ENCODE results near the gene ROR1. TPM values are rescaled to one million over a fixed set of nuclear protein-coding genes. Genes with fewer than 3 reads are reported as not detected.

ROR1 gene
- total and polyA plus RNA-seq, 10 of the 15 experiments (the other 5 are each of a cell fraction or from before 2014, with no cell fraction given) = 0.02 to 0.08 (median 0.05) TPM; not detected in 6

- TF ChIP-seq HDGF (IDR thresholded peaks at IDR 0.05) = no peak
- TF ChIP-seq CBX3 (IDR thresholded peaks at IDR 0.05; ENCODE audit: borderline replicate concordance, low read depth) = no peak
Measured at GRCh38 chr1:64116537-64116936, 342.7 kb downstream of the ROR1 start (continued).

DNA sequence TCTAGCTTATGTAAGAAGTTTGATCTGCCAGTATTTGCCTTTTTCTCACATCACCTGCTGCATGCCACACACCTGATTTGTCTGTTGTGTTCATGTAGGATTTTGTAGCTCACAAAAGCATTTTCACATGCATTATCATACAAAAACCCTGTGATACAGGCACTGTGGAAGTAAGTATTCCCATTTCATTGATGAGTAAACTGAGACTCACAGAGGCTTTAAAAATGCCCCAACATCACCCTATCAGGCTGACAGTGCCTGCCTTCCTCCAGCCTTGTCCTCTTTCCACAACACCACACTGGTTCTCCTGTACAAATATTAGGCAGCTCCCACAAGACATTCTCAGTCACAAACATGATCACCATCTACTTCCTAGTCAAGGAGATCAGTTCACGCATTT lies 343.7 kb downstream of the ROR1 start:
- Histone ChIP-seq H3K4me2 (ENCODE audit: control insufficient read depth, insufficient read depth) (no peak overlapping the region), H4K20me1 (ENCODE audit: control insufficient read depth, insufficient read depth) (no peaks in the 10 kb centered on the region), H3K36me3 (ENCODE audit: control insufficient read depth in 2 of 2, insufficient read depth in 2 of 2, low read length in 1 of 2) (no peaks in the 10 kb centered on the region), H2AFZ (ENCODE audit: control insufficient read depth, low read depth, low read length) (no peak overlapping the region), H3K27ac (ENCODE audit: control insufficient read depth, insufficient read depth) (no peak overlapping the region), H3K27me3 (replicated peaks in 1 of 2; ENCODE audit: control insufficient read depth in 2 of 2, insufficient read depth in 2 of 2, low read length in 1 of 2) (no peaks in the 10 kb centered on the region; a peak in 1 of 4 replicates), H3K9me3 (replicated peaks; ENCODE audit: control insufficient read depth, insufficient read depth, low read length) (no peaks in the 10 kb centered on the region), H3K4me1 (ENCODE audit: control insufficient read depth, insufficient read depth, low read length) (no peaks in the 10 kb centered on the region), H3K9ac (ENCODE audit: control insufficient read depth, insufficient read depth, low read length) (no peak overlapping the region), H3K79me2 (ENCODE audit: control insufficient read depth, insufficient read depth, low read length) (no peaks in the 10 kb centered on the region), H3K4me3 (no peak overlapping the region)
- CTCF ChIA-PET = interaction anchor here (1.3 kb wide), 1 partner anchor 126 kb away, joined by 3 read pairs; no protein-coding TSS in a partner anchor
- POLR2A ChIA-PET = no interaction called here
- 10% methylated on average over 1 of the region's 1 CpG for WGBS (ENCODE audit: insufficient coverage, insufficient replicate concordance, low lambda C conversion rate, missing lambda C conversion rate)
- RAD21 ChIA-PET (ENCODE audit: unreplicated experiment) = no interaction called here
- no peak for ATAC-seq
- BruUV-seq (replicated peaks) = no TSS peak
- in situ Hi-C loops (cut with MboI) = no loop called here
- no peak for FAIRE-seq
- DNase-seq (ENCODE audit: low read depth, low spot score) = no peak
- intact Hi-C loops (cut with micrococcal nuclease; ENCODE audit: unreplicated experiment) = no loop called here
- SMC1A ChIA-PET (ENCODE audit: uncharacterized antibody, unreplicated experiment) = interaction anchor here (1.1 kb wide), 1 partner anchor 17 kb away, joined by 3 read pairs; no protein-coding TSS in a partner anchor
- TF ChIP-seq HSF1 (IDR thresholded peaks at IDR 0.05; ENCODE audit: low read depth, low read length) (no peak), PAX8 (IDR thresholded peaks at IDR 0.05) (no peak)
- TF ChIP-seq, protein P1, sequence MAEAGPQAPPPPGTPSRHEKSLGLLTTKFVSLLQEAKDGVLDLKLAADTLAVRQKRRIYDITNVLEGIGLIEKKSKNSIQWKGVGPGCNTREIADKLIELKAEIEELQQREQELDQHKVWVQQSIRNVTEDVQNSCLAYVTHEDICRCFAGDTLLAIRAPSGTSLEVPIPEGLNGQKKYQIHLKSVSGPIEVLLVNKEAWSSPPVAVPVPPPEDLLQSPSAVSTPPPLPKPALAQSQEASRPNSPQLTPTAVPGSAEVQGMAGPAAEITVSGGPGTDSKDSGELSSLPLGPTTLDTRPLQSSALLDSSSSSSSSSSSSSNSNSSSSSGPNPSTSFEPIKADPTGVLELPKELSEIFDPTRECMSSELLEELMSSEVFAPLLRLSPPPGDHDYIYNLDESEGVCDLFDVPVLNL (IDR thresholded peaks at IDR 0.05; ENCODE audit: low read depth, low read length) = no peak
